GM19351 (cell line): ENCODE data around the gene ALDH1L2.

Experiments
- ATAC-seq: cut with Tn5 transposase; IDR thresholded peaks from one replicate; pipeline ENCODE4 v1.9.1; 2021; ENCODE audit warnings: mild to moderate bottlenecking, moderate library complexity; ENCODE audit not compliant: unreplicated experiment

Gene ALDH1L2

GRCh38 chr12:105036937-105037649 is 47.2 kb downstream of the ALDH1L2 start:
- peak; percentile 56 for ATAC-seq

- no peak for ATAC-seq
Measured at GRCh38 chr12:105033851-105034250, 50.4 kb downstream of the ALDH1L2 start.

- ATAC-seq: no peak
Measured at GRCh38 chr12:105032703-105033357, 51.4 kb downstream of the ALDH1L2 start.

- peak; percentile 97 for ATAC-seq
Measured at GRCh38 chr12:105030820-105031807, 53.1 kb downstream of the ALDH1L2 start.

- ATAC-seq: no peak
Measured at GRCh38 chr12:105026411-105026810, 57.8 kb downstream of the ALDH1L2 start.

GRCh38 chr12:105025890-105026289 is 58.4 kb downstream of the ALDH1L2 start:
- no peak for ATAC-seq

GRCh38 chr12:105024928-105025327 is 59.3 kb downstream of the ALDH1L2 start:
- no peak for ATAC-seq

- ATAC-seq: no peak
Measured at GRCh38 chr12:105020241-105020962, 63.9 kb downstream of the ALDH1L2 start.

- ATAC-seq: no peak
Measured at GRCh38 chr12:105018776-105019175, 65.5 kb downstream of the ALDH1L2 start.

- no peak for ATAC-seq
Measured at GRCh38 chr12:105018012-105018411, 66.2 kb downstream of the ALDH1L2 start.

- no peak for ATAC-seq
Measured at GRCh38 chr12:105015543-105015942, 68.7 kb downstream of the ALDH1L2 start.

- ATAC-seq: no peak
Measured at GRCh38 chr12:105014603-105015002, 69.7 kb downstream of the ALDH1L2 start.

- ATAC-seq: no peak
Measured at GRCh38 chr12:105013892-105014291, 70.4 kb downstream of the ALDH1L2 start.

- no peak for ATAC-seq
Measured at GRCh38 chr12:105001476-105001875, 82.8 kb downstream of the ALDH1L2 start.

GRCh38 chr12:104999347-104999685 is 84.9 kb downstream of the ALDH1L2 start:
- no peak for ATAC-seq

GRCh38 chr12:104998423-104999346 is 85.6 kb downstream of the ALDH1L2 start:
- no peak for ATAC-seq

GRCh38 chr12:104997541-104997940 is 86.7 kb downstream of the ALDH1L2 start:
- no peak for ATAC-seq

- no peak for ATAC-seq
Measured at GRCh38 chr12:104994336-104994735, 89.9 kb downstream of the ALDH1L2 start.

- ATAC-seq: no peak
Measured at GRCh38 chr12:104991565-104992128, 92.6 kb downstream of the ALDH1L2 start.
